Liver (tissue), 3 donors: ENCODE results near the gene NCAPD2.

Source experiments
- ATF3 ChIP-seq: IDR thresholded peaks from 2 replicates; pipeline ENCODE4 v1.6.1; 2016; ENCODE audit warnings: antibody characterized with exemption
- YY1 ChIP-seq: IDR thresholded peaks from 2 replicates; pipeline ENCODE4 v1.6.1; 2016; ENCODE audit warnings: antibody characterized with exemption, mild to moderate bottlenecking
- TF ChIP-seq, protein P1 (sequence below): fragments of 150-350 bp; IDR thresholded peaks from 2 replicates; pipeline ENCODE4 v1.5.1; 2017; ENCODE audit warnings: improper control_type of control experiment, low read depth, low read length; ENCODE audit not compliant: missing input control
- donor health status: healthy.
- donor health status: healthy.

GRCh38 chr12:6548966-6549683 lies 55.2 kb downstream of the NCAPD2 start:
- TF ChIP-seq, protein P1, sequence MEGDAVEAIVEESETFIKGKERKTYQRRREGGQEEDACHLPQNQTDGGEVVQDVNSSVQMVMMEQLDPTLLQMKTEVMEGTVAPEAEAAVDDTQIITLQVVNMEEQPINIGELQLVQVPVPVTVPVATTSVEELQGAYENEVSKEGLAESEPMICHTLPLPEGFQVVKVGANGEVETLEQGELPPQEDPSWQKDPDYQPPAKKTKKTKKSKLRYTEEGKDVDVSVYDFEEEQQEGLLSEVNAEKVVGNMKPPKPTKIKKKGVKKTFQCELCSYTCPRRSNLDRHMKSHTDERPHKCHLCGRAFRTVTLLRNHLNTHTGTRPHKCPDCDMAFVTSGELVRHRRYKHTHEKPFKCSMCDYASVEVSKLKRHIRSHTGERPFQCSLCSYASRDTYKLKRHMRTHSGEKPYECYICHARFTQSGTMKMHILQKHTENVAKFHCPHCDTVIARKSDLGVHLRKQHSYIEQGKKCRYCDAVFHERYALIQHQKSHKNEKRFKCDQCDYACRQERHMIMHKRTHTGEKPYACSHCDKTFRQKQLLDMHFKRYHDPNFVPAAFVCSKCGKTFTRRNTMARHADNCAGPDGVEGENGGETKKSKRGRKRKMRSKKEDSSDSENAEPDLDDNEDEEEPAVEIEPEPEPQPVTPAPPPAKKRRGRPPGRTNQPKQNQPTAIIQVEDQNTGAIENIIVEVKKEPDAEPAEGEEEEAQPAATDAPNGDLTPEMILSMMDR = no peak
- no peak for TF ChIP-seq ATF3
- no peak for TF ChIP-seq YY1
